Cardiac muscle cell (in vitro differentiated cells and primary cell): Measurements from ENCODE around the gene ENPP6. TPM values are rescaled to one million over a fixed set of nuclear protein-coding genes. Genes with fewer than 3 reads are reported as not detected.
"Not testable (repeated sequence)": the region's sequence is repeated elsewhere in the genome, so short reads cannot be mapped to it uniquely, and the experiment has no call there.

Experiments
- DNase-seq, 2 donors: peaks; one replicate each; pipeline versions ENCODE4 v3.0.0 to v3.0.0-alpha.2; 2010 to 2017; ENCODE audit warnings: low read depth in 1 of 2, low spot score in 1 of 2
- H3K27ac ChIP-seq: fragments of 200-600 bp; sonication (generic); 2 replicates; pipeline ENCODE4 v1.5.1; 2016
- H3K27me3 ChIP-seq: fragments of 200-600 bp; sonication (generic); 2 replicates; pipeline ENCODE4 v1.6.0; 2016; ENCODE audit warnings: control low read depth
- H3K36me3 ChIP-seq: fragments of 200-600 bp; sonication (generic); 2 replicates; pipeline ENCODE4 v1.5.1; 2016; ENCODE audit warnings: control low read depth
- H3K4me1 ChIP-seq: fragments of 200-600 bp; sonication (generic); 2 replicates; pipeline ENCODE4 v1.8.1; 2017; ENCODE audit warnings: low read depth, mild to moderate bottlenecking, mixed run types
- H3K4me3 ChIP-seq: fragments of 200-600 bp; sonication (generic); 2 replicates; pipeline ENCODE4 v1.5.1; 2016; ENCODE audit warnings: mild to moderate bottlenecking
- H3K9me3 ChIP-seq: fragments of 200-600 bp; sonication (generic); 2 replicates; pipeline ENCODE4 v1.5.1; 2017; ENCODE audit warnings: low read depth, mild to moderate bottlenecking, control low read depth
- CTCF ChIP-seq: IDR thresholded peaks from 2 replicates; pipeline ENCODE4 v1.5.1; 2012; ENCODE audit warnings: low read depth, mild to moderate bottlenecking, low read length
- polyA plus RNA-seq: library from polyadenylated mRNA; unstranded; fragments of >200 nt; fragmentation: Nextera tagmentation; extraction: Ambion mirVana; gene quantifications from 2 replicates; pipeline ENCODE4 v1.2.1, GENCODE V29; 2016
- total RNA-seq: library from RNA; depleted of rRNA; stranded (reverse); fragments of >200 nt; gene quantifications from 2 replicates; pipeline ENCODE4 v1.2.3, GENCODE V29; 2016

ENPP6 gene
- total and polyA plus RNA-seq, 2 experiments from 2014 or later = not detected

- peaks cover 10% of the 10 kb centered on the region for H3K4me1 ChIP-seq
- no peaks in the 10 kb centered on the region for H3K27me3 ChIP-seq
- DNase-seq = no peak
- H3K9me3 ChIP-seq = no peaks in the 10 kb centered on the region
- H3K36me3 ChIP-seq = no peaks in the 10 kb centered on the region
- H3K27ac ChIP-seq = no peak overlapping the region
- no peak for TF ChIP-seq CTCF
- no peak overlapping the region for H3K4me3 ChIP-seq
Measured at GRCh38 chr4:184216515-184216914, 1.2 kb downstream of the ENPP6 start.

- Histone ChIP-seq H3K4me3 (no peak overlapping the region), H3K36me3 (no peaks in the 10 kb centered on the region), H3K9me3 (no peaks in the 10 kb centered on the region), H3K4me1 (peaks cover 10% of the 10 kb centered on the region), H3K27ac (no peak overlapping the region), H3K27me3 (no peaks in the 10 kb centered on the region)
- no peak for TF ChIP-seq CTCF
- peak in 1 of 2 donors; percentile 35 for DNase-seq
Measured at GRCh38 chr4:184215709-184216328, 1.9 kb downstream of the ENPP6 start.

- TF ChIP-seq CTCF = no peak
Measured at GRCh38 chr4:184214931-184215330, 2.7 kb downstream of the ENPP6 start.

GRCh38 chr4:184207734-184208607 lies 9.7 kb downstream of the ENPP6 start:
- not testable (repeated sequence) for H3K4me3 ChIP-seq, DNase-seq, H3K27ac ChIP-seq, H3K27me3 ChIP-seq, H3K36me3 ChIP-seq, H3K4me1 ChIP-seq, H3K9me3 ChIP-seq

More at GRCh38 chr4:184214931-184215330, 2.7 kb downstream of the ENPP6 start:
- Histone ChIP-seq H3K36me3 (no peaks in the 10 kb centered on the region), H3K27me3 (no peaks in the 10 kb centered on the region), H3K9me3 (no peaks in the 10 kb centered on the region), H3K4me3 (no peak overlapping the region), H3K4me1 (peaks cover 10% of the 10 kb centered on the region), H3K27ac (no peak overlapping the region)
- DNase-seq = no peak

GRCh38 chr4:184205243-184205642 lies 12.4 kb downstream of the ENPP6 start:
- no peak for TF ChIP-seq CTCF
- Histone ChIP-seq H3K27me3 (no peaks in the 10 kb centered on the region), H3K9me3 (no peaks in the 10 kb centered on the region), H3K27ac (no peak overlapping the region), H3K4me3 (no peak overlapping the region), H3K36me3 (no peaks in the 10 kb centered on the region), H3K4me1 (no peaks in the 10 kb centered on the region)
- no peak for DNase-seq

- DNase-seq = no peak
- no peak for TF ChIP-seq CTCF
- no peaks in the 10 kb centered on the region for H3K27me3 ChIP-seq
- H3K36me3 ChIP-seq = no peaks in the 10 kb centered on the region
- no peaks in the 10 kb centered on the region for H3K4me1 ChIP-seq
- H3K9me3 ChIP-seq = no peaks in the 10 kb centered on the region
- no peak overlapping the region for H3K27ac ChIP-seq
- no peak overlapping the region for H3K4me3 ChIP-seq
Measured at GRCh38 chr4:184203300-184203699, 14.4 kb downstream of the ENPP6 start.
